Lower leg skin (tissue), 3 donors: ENCODE measurements around the gene IL1R1.

Experiments used
- CTCF ChIP-seq, 3 donors: fragments of 450-650 bp; IDR thresholded peaks; one replicate each; pipeline ENCODE4 v1.5.1; 2016; ENCODE audit warnings: antibody characterized with exemption in 3 of 3, mild to moderate bottlenecking in 3 of 3, moderate library complexity in 2 of 3
- POLR2A ChIP-seq, 2 donors: fragments of 450-650 bp; IDR thresholded peaks; one replicate each; pipeline ENCODE4 v1.6.1; 2016 to 2017; ENCODE audit warnings: antibody characterized with exemption in 2 of 2, mild to moderate bottlenecking in 1 of 2, moderate library complexity in 1 of 2

DNA sequence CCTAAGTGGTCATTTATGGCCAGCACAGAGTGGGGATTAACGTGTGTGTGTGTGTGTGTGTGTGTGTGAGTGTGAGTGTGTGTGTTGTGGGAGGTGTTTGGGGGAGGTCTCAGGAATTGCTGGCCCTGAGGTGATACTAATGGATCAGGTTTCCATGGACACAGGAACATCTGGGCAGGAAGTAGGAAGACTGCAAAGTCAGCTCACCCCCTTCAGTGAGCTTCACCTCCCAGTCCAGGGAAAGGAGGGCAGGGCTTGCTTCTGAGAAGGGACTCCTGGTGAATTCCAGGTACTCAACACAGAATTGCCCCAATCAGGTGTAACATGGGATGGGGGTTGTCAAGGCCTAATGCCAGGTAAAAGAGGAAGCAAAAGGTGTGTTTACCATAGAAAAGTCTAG is 30.3 kb upstream of the IL1R1 start:
- TF ChIP-seq CTCF (IDR thresholded peaks at IDR 0.05), result no peak
- TF ChIP-seq POLR2A (IDR thresholded peaks at IDR 0.05), result no peak
